HEK293 (cell line): ENCODE results near the gene KCNK1.

Experiments
- CTCF ChIA-PET: fragments of 350-600 bp; formaldehyde crosslinking; extraction: SDS; loops from one replicate; lab custom pipeline; 2021; ENCODE audit warnings: antibody characterized with exemption; lab: Yijun Ruan, JAX
- POLR2A ChIA-PET: fragments of 300-600 bp; formaldehyde crosslinking; extraction: SDS; loops from one replicate; lab custom pipeline; 2020; ENCODE audit warnings: antibody characterized with exemption, inconsistent platforms; lab: Yijun Ruan, JAX
- H3K27ac ChIP-seq: fragments of 200-500 bp; sonication (Bioruptor generic); 2 replicates; pipeline ENCODE4 v1.5.1; 2014; ENCODE audit warnings: low read depth, low read length, control low read depth, inconsistent platforms; ENCODE audit errors: extremely low read depth
- H3K36me3 ChIP-seq, 2 experiments: fragments of 200-500 bp in 1 of 2; sonication (Bioruptor generic) in 1 of 2; 1 replicate in 1 of 2; 2 replicates in 1 of 2; pipeline ENCODE4 v1.5.1; 2014 to 2017; ENCODE audit warnings: inconsistent platforms in 2 of 2, low read length in 2 of 2; ENCODE audit not compliant: control insufficient read depth in 2 of 2, insufficient read depth in 1 of 2
- H3K4me1 ChIP-seq: fragments of 200-500 bp; sonication (Bioruptor generic); 2 replicates; pipeline ENCODE4 v1.5.1; 2014; ENCODE audit warnings: mild to moderate bottlenecking, low read length, inconsistent platforms; ENCODE audit not compliant: control insufficient read depth, insufficient read depth
- H3K4me3 ChIP-seq: 2 replicates; pipeline ENCODE4 v1.5.1; 2011; ENCODE audit warnings: low read depth, mild to moderate bottlenecking, control low read depth, low read length, moderate library complexity
- H3K9me3 ChIP-seq: fragments of 200-500 bp; sonication (Bioruptor generic); 2 replicates; pipeline ENCODE4 v1.5.1; 2014; ENCODE audit warnings: low read depth, low read length, inconsistent platforms; ENCODE audit not compliant: control insufficient read depth, insufficient read depth
- GLI4 ChIP-seq: fragments of 450-650 bp; formaldehyde crosslinking; IDR thresholded peaks from 2 replicates; pipeline ENCODE4 v1.5.1; 2016; ENCODE audit warnings: missing biosample characterization, missing genetic modification characterization
- KLF9 ChIP-seq: fragments of 450-650 bp; formaldehyde crosslinking; IDR thresholded peaks from 2 replicates; pipeline ENCODE4 v1.5.1; 2016; ENCODE audit warnings: missing biosample characterization, missing genetic modification characterization, low read depth
- ZBTB7A ChIP-seq: fragments of 450-650 bp; formaldehyde crosslinking; IDR thresholded peaks from 2 replicates; pipeline ENCODE4 v1.5.1; 2016; ENCODE audit warnings: low read depth, missing biosample characterization, missing genetic modification characterization
- ZNF132 ChIP-seq: fragments of 450-650 bp; formaldehyde crosslinking; IDR thresholded peaks from 2 replicates; pipeline ENCODE4 v1.5.1; 2017; ENCODE audit warnings: missing biosample characterization, missing genetic modification characterization, borderline replicate concordance
- ZNF133 ChIP-seq: fragments of 450-650 bp; formaldehyde crosslinking; IDR thresholded peaks from 2 replicates; pipeline ENCODE4 v1.5.1; 2016; ENCODE audit warnings: missing biosample characterization, missing genetic modification characterization
- ZNF157 ChIP-seq: fragments of 450-650 bp; formaldehyde crosslinking; IDR thresholded peaks from 2 replicates; pipeline ENCODE4 v1.5.1; 2016; ENCODE audit warnings: missing biosample characterization, missing genetic modification characterization
- ZNF184 ChIP-seq: fragments of 450-650 bp; IDR thresholded peaks from 2 replicates; pipeline ENCODE4 v1.5.1; 2018; ENCODE audit warnings: missing biosample characterization, mild to moderate bottlenecking, missing genetic modification characterization
- ZNF221 ChIP-seq: fragments of 450-650 bp; formaldehyde crosslinking; IDR thresholded peaks from 2 replicates; pipeline ENCODE4 v1.5.1; 2017; ENCODE audit warnings: missing biosample characterization, missing genetic modification characterization, borderline replicate concordance
- ZNF335 ChIP-seq: fragments of 450-650 bp; formaldehyde crosslinking; conservative IDR thresholded peaks from 2 replicates; pipeline ENCODE4 v1.5.1; 2016; ENCODE audit warnings: missing biosample characterization, missing genetic modification characterization
- ZNF366 ChIP-seq: fragments of 450-650 bp; formaldehyde crosslinking; conservative IDR thresholded peaks from 2 replicates; pipeline ENCODE4 v1.5.1; 2016; ENCODE audit warnings: missing biosample characterization, missing genetic modification characterization
- ZNF426 ChIP-seq: fragments of 450-650 bp; formaldehyde crosslinking; IDR thresholded peaks from 2 replicates; pipeline ENCODE4 v1.5.1; 2017; ENCODE audit warnings: missing biosample characterization, missing genetic modification characterization, mild to moderate bottlenecking, inconsistent platforms, moderate library complexity
- ZNF658 ChIP-seq: fragments of 450-650 bp; formaldehyde crosslinking; IDR thresholded peaks from 2 replicates; pipeline ENCODE4; 2016; ENCODE audit warnings: missing biosample characterization, missing genetic modification characterization
- ZNF776 ChIP-seq: fragments of 450-650 bp; formaldehyde crosslinking; IDR thresholded peaks from 2 replicates; pipeline ENCODE4 v1.5.0; 2017; ENCODE audit warnings: missing biosample characterization, missing genetic modification characterization, borderline replicate concordance
- TF ChIP-seq, protein P1 (sequence below): fragments of 450-650 bp; formaldehyde crosslinking; IDR thresholded peaks from 2 replicates; pipeline ENCODE4 v1.5.1; 2016; ENCODE audit warnings: missing biosample characterization, missing genetic modification characterization
- TF ChIP-seq, protein P2 (sequence below): fragments of 450-650 bp; formaldehyde crosslinking; IDR thresholded peaks from 2 replicates; pipeline ENCODE4 v1.5.1; 2016; ENCODE audit warnings: missing biosample characterization, missing genetic modification characterization
- TF ChIP-seq, protein P3 (sequence below): fragments of 450-650 bp; formaldehyde crosslinking; conservative IDR thresholded peaks from 2 replicates; pipeline ENCODE4 v1.5.1; 2016; ENCODE audit warnings: low read depth, missing biosample characterization, missing genetic modification characterization
- TF ChIP-seq, protein P4 (sequence below): fragments of 450-650 bp; formaldehyde crosslinking; IDR thresholded peaks from 2 replicates; pipeline ENCODE4 v1.5.1; 2016; ENCODE audit warnings: missing biosample characterization, missing genetic modification characterization
- TF ChIP-seq, protein P5 (sequence below): fragments of 450-650 bp; formaldehyde crosslinking; IDR thresholded peaks from 2 replicates; pipeline ENCODE4 v1.5.1; 2017; ENCODE audit warnings: missing biosample characterization, missing genetic modification characterization
- TF ChIP-seq, protein P6 (sequence below): fragments of 450-650 bp; formaldehyde crosslinking; IDR thresholded peaks from 2 replicates; pipeline ENCODE4 v1.5.1; 2016; ENCODE audit warnings: missing biosample characterization, missing genetic modification characterization
- TF ChIP-seq, protein P7 (sequence below): fragments of 450-650 bp; formaldehyde crosslinking; IDR thresholded peaks from 2 replicates; pipeline ENCODE4 v1.5.1; 2016; ENCODE audit warnings: missing biosample characterization, missing genetic modification characterization, borderline replicate concordance

The KCNK1 gene

DNA sequence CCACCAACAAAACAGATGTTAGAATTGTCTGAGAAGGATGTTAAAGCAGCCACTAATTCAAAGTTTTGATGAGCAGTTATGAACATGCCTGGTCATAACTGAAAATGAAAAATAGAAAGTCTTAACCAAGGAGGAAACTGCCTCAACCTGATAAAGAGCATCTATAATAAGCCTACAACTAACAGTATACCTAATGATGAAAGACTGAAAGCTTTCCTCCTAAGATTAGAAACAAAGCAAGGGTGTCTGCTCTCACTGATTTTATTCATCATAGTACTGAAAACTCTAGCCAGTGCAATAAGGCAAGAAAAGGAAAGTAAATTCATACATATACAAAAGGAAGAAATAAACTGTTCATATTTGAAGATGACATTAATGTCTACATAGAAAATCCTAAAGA lies 82.0 kb downstream of the KCNK1 start (continued):
- TF ChIP-seq ZNF426 (tag by site-specific recombination) (no peak), GLI4 (tag by site-specific recombination) (no peak), KLF9 (tag by site-specific recombination) (no peak)

DNA sequence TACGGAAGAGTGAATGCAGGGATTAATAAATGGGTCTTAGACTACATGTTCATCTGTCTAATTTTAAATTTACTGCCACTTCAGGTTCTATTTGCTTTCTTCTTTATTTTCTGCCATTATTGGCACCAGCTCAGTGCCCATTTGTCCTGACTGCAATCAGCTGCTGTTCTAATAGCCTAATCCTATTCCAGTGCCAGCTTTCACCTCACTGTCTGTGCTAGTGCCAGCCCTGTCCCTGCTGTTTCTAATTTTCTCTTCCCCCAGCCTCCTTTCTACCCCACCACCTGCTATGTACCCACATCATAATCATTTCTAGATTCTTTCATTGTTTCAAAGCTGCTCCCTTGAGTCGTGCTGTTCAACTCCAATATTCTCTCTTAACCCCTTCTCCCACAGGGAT lies 86.4 kb downstream of the KCNK1 start:
- no peaks in the 10 kb centered on the region for H3K9me3 ChIP-seq
- no peaks in the 10 kb centered on the region for H3K36me3 ChIP-seq
- no peak overlapping the region for H3K27ac ChIP-seq
- no peak for TF ChIP-seq ZBTB7A (tag by site-specific recombination)
- TF ChIP-seq, protein P1, sequence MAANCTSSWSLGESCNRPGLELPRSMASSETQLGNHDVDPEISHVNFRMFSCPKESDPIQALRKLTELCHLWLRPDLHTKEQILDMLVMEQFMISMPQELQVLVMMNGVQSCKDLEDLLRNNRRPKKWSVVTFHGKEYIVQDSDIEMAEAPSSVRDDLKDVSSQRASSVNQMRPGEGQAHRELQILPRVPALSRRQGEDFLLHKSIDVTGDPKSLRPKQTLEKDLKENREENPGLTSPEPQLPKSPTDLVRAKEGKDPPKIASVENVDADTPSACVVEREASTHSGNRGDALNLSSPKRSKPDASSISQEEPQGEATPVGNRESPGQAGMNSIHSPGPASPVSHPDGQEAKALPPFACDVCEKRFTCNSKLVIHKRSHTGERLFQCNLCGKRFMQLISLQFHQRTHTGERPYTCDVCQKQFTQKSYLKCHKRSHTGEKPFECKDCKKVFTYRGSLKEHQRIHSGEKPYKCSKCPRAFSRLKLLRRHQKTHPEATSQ (tag by site-specific recombination): no peak
- TF ChIP-seq, protein P2, sequence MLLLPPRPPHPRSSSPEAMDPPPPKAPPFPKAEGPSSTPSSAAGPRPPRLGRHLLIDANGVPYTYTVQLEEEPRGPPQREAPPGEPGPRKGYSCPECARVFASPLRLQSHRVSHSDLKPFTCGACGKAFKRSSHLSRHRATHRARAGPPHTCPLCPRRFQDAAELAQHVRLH (tag by site-specific recombination): no peak
- ChIA-PET POLR2A (no interaction called here), CTCF (interaction anchor here (0.9 kb wide), 1 partner anchor 41 kb away, joined by 3 read pairs; no protein-coding TSS in a partner anchor)
- H3K4me3 ChIP-seq: no peak overlapping the region
- peaks cover 14% of the 10 kb centered on the region for H3K4me1 ChIP-seq

DNA sequence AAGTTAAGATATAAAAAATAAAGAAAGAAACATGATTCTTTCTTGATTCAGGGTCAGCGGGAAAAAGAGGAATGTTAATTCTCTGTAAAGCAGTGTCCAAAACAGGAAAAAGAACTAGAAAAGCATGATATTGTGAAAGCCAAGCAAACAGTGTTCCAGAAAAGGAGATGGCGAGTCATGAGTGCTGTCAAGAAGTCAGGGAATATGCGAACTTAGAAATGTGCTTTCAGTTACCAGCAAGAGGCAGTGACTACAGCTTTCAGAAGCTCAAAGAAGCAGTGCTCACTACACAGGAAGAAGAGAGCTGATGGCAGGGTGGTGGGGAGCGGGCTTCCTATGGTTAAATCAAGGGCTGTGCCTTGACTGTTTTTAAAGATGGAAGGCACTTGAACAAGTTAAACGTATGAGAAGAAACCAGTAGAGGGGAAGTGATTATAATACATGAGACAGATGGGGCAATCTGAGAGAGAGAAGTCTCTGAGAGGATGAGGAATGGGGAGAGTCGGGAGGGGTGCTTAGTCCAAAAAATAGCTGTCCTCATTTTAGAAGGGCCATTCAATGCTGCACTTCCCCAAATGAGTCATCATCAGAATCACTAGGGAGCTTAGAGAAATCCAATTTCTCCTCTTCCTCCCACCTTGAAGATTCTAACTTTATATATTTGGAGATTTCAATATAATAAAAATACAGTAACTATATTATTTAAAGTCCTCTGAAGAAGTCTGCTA lies 90.4 kb downstream of the KCNK1 start:
- H3K9me3 ChIP-seq: no peaks in the 10 kb centered on the region
- no peak overlapping the region for H3K4me3 ChIP-seq
- no peaks in the 10 kb centered on the region for H3K36me3 ChIP-seq
- POLR2A ChIA-PET: no interaction called here
- H3K4me1 ChIP-seq: peaks cover 26% of the 10 kb centered on the region
- CTCF ChIA-PET: interaction anchor here (0.6 kb wide), 2 partner anchors 71 to 951 kb away, joined by 3 to 4 read pairs; no protein-coding TSS in a partner anchor
- no peak overlapping the region for H3K27ac ChIP-seq
- TF ChIP-seq ZNF776: no peak
- no peak for TF ChIP-seq ZNF221 (tag by site-specific recombination)
- TF ChIP-seq, protein P3, sequence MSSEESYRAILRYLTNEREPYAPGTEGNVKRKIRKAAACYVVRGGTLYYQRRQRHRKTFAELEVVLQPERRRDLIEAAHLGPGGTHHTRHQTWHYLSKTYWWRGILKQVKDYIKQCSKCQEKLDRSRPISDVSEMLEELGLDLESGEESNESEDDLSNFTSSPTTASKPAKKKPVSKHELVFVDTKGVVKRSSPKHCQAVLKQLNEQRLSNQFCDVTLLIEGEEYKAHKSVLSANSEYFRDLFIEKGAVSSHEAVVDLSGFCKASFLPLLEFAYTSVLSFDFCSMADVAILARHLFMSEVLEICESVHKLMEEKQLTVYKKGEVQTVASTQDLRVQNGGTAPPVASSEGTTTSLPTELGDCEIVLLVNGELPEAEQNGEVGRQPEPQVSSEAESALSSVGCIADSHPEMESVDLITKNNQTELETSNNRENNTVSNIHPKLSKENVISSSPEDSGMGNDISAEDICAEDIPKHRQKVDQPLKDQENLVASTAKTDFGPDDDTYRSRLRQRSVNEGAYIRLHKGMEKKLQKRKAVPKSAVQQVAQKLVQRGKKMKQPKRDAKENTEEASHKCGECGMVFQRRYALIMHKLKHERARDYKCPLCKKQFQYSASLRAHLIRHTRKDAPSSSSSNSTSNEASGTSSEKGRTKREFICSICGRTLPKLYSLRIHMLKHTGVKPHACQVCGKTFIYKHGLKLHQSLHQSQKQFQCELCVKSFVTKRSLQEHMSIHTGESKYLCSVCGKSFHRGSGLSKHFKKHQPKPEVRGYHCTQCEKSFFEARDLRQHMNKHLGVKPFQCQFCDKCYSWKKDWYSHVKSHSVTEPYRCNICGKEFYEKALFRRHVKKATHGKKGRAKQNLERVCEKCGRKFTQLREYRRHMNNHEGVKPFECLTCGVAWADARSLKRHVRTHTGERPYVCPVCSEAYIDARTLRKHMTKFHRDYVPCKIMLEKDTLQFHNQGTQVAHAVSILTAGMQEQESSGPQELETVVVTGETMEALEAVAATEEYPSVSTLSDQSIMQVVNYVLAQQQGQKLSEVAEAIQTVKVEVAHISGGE: no peak
- no peak for TF ChIP-seq ZNF133
- TF ChIP-seq, protein P4, sequence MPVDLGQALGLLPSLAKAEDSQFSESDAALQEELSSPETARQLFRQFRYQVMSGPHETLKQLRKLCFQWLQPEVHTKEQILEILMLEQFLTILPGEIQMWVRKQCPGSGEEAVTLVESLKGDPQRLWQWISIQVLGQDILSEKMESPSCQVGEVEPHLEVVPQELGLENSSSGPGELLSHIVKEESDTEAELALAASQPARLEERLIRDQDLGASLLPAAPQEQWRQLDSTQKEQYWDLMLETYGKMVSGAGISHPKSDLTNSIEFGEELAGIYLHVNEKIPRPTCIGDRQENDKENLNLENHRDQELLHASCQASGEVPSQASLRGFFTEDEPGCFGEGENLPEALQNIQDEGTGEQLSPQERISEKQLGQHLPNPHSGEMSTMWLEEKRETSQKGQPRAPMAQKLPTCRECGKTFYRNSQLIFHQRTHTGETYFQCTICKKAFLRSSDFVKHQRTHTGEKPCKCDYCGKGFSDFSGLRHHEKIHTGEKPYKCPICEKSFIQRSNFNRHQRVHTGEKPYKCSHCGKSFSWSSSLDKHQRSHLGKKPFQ (tag by site-specific recombination): no peak
- TF ChIP-seq ZNF132 (tag by site-specific recombination): no peak
- TF ChIP-seq, protein P5, sequence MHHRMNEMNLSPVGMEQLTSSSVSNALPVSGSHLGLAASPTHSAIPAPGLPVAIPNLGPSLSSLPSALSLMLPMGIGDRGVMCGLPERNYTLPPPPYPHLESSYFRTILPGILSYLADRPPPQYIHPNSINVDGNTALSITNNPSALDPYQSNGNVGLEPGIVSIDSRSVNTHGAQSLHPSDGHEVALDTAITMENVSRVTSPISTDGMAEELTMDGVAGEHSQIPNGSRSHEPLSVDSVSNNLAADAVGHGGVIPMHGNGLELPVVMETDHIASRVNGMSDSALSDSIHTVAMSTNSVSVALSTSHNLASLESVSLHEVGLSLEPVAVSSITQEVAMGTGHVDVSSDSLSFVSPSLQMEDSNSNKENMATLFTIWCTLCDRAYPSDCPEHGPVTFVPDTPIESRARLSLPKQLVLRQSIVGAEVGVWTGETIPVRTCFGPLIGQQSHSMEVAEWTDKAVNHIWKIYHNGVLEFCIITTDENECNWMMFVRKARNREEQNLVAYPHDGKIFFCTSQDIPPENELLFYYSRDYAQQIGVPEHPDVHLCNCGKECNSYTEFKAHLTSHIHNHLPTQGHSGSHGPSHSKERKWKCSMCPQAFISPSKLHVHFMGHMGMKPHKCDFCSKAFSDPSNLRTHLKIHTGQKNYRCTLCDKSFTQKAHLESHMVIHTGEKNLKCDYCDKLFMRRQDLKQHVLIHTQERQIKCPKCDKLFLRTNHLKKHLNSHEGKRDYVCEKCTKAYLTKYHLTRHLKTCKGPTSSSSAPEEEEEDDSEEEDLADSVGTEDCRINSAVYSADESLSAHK: no peak
- TF ChIP-seq ZNF157 (tag by site-specific recombination): no peak
- TF ChIP-seq ZNF366 (tag by site-specific recombination): no peak
- TF ChIP-seq ZNF335 (tag by site-specific recombination): 0 out of 2 replicates have a peak, but pooled peaks have one; percentile 26
- no peak for TF ChIP-seq ZNF658
- TF ChIP-seq, protein P6, sequence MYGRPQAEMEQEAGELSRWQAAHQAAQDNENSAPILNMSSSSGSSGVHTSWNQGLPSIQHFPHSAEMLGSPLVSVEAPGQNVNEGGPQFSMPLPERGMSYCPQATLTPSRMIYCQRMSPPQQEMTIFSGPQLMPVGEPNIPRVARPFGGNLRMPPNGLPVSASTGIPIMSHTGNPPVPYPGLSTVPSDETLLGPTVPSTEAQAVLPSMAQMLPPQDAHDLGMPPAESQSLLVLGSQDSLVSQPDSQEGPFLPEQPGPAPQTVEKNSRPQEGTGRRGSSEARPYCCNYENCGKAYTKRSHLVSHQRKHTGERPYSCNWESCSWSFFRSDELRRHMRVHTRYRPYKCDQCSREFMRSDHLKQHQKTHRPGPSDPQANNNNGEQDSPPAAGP (tag by site-specific recombination): no peak
- no peak for TF ChIP-seq ZNF184
- TF ChIP-seq, protein P7, sequence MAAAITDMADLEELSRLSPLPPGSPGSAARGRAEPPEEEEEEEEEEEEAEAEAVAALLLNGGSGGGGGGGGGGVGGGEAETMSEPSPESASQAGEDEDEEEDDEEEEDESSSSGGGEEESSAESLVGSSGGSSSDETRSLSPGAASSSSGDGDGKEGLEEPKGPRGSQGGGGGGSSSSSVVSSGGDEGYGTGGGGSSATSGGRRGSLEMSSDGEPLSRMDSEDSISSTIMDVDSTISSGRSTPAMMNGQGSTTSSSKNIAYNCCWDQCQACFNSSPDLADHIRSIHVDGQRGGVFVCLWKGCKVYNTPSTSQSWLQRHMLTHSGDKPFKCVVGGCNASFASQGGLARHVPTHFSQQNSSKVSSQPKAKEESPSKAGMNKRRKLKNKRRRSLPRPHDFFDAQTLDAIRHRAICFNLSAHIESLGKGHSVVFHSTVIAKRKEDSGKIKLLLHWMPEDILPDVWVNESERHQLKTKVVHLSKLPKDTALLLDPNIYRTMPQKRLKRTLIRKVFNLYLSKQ (tag by site-specific recombination): no peak
